HG02623 (cell line): ENCODE measurements around the gene STXBP3.

Experiments
- ATAC-seq: cut with Tn5 transposase; IDR thresholded peaks from one replicate; pipeline ENCODE4 v1.9.1; 2021; ENCODE audit warnings: moderate library complexity; ENCODE audit not compliant: unreplicated experiment

Gene STXBP3

DNA sequence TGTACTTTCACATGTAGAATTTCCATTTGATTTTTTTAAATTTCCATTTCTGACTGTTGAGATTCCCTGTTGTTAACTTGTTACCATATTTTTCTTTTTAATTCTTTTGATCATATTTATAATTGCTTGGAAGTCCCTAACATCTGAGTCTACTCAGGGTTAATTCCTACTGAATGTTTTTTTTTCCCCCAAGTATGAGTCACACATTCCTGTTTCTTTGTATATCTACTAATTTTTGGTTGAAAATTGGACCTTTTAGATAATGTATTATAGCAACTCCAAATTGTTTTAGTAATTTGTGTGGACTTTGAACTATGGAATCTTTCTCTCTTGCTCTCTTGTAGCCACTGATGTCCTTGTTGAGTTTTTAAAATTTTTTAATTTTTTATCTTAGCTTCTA is 54.6 kb downstream of the STXBP3 start:
- ATAC-seq = no peak

GRCh38 chr1:108803548-108803947 is 57.1 kb downstream of the STXBP3 start:
- no peak for ATAC-seq

DNA sequence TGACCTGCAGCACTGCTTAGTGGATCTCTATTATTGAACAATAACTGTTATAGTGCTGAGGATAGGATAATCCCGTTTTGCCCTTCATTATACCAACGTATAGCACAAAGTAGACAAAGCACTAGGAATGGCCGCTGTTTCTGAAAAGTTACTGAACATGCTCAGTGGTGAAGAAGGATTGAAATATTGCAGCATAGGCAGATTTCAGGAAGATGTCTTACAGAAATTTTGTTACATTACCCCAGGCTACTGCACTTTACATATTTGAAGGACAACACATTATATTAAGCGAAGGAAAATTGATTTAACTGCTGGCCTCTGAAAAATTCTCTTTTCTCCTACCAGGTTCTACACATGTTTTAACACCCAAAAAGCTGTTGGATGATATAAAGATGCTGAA is 62.0 kb downstream of the STXBP3 start:
- no peak for ATAC-seq

DNA sequence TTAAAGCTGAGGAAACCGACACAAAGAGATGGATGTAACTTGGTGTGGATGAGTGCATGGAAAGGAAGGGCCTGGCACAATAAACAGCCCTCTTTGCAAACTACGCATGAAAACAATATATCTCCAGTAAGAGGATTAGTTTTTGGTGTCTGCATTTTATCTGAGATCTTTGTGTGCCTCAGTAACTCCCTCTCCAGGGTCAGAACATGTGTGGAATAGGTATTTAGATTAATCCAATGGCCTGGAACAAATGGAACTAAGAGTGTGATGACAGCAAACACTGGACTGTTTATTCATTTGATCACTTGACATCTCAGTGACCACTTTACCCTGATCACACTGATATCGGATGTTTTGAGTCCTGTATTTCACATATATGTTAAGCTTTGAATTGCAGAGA is 65.1 kb downstream of the STXBP3 start:
- ATAC-seq = no peak

- ATAC-seq = no peak
Measured at GRCh38 chr1:108813326-108813725, 66.9 kb downstream of the STXBP3 start.

DNA sequence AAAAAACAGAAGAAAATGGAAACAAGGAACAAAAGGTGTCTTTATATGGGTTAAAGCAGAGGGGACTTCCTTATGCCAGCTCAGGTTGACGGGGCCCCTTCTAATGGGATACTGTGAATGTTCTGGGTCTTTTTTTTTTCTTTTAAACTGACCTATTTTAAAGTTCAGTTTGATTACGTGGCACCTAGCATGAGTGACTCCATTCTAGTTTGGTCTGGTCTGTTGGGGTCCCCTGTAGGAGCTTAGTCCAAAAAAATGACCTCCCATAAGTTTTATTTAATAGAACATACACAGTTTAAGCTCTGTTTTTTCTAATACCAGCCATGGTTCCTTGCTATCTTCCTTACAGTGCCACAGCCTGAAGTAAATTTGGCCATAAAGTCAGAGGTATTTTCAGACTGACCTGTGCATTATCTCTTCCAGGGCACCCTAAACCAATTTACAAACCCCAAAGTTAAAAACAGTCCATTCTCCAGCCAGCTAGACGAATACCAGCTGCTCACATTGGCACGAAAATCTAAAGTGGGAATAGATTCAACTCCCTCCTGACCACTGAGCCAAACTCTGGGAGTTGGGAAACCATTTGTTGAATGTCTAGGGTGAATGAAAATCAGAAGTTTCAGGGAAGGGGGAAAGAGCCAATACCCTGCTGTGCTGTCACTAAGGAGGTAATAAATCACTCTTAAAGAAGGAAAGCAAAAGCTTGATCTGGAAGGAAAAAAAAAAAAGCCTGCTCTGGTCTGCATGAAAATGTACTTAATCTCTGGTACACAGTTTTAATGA is 68.1 kb downstream of the STXBP3 start:
- ATAC-seq = no peak

- ATAC-seq = no peak
Measured at GRCh38 chr1:108815566-108815965, 69.1 kb downstream of the STXBP3 start.

- no peak for ATAC-seq
Measured at GRCh38 chr1:108816049-108816893, 69.8 kb downstream of the STXBP3 start.

DNA sequence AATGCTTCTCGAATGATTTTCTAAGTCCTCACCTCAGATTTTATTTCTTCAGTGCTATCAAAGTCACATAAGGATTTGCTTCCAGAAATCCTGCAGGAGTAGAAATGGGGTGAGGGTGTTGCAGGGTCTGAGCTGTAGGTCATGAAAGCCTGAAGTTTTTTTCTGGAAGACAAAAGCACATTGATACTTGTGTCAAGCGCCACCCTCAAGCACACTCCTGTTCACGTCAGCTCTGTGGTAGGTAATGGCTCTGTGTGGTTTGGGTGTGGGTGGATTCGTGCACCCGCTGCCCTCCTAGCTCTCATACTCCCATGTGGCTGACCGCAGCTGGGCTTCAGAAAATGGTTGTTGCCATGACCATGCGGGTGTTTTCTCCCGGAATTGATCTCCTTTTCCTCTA is 70.5 kb downstream of the STXBP3 start:
- no peak for ATAC-seq

DNA sequence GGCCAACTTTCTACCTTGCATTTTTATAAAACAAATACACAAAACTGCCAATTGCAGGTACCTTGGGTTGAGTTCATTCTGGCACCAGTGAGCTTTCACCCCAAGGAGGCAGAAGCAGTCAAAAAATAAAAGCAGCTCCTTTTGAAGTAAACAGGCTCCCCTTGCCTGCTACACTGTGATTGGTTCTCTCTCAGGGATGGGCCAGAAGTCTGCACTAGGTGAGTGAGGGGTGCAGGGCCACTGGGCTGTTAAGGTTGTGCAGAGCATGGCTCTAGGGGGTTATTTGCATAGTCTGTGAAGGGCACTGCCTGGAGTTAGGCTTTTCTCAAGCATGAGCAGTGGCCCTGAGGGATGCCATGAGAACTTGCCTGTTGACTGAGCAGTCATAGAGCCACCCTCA is 71.3 kb downstream of the STXBP3 start:
- no peak for ATAC-seq

DNA sequence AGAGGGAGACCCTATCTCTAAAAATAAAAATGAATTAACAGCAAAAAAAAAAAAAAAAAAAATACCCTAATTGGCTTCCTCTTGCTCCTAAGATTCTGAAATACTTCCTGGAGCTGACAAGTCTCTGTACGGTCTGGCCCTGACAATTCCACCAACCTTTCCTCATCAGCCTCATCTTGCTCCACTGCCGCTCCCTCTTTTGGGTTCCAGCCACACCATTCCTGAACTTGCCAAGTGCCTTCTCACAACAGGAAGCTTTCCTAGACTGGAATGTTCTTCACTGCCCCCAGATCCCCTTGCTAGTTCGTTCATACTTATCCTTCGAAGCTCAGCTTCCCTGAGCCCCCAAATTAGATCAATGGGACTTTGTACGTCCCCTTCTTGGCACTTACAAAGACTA is 73.4 kb downstream of the STXBP3 start:
- ATAC-seq = no peak

GRCh38 chr1:108823632-108824031 is 77.2 kb downstream of the STXBP3 start:
- no peak for ATAC-seq

GRCh38 chr1:108824051-108824450 is 77.6 kb downstream of the STXBP3 start:
- ATAC-seq = no peak

DNA sequence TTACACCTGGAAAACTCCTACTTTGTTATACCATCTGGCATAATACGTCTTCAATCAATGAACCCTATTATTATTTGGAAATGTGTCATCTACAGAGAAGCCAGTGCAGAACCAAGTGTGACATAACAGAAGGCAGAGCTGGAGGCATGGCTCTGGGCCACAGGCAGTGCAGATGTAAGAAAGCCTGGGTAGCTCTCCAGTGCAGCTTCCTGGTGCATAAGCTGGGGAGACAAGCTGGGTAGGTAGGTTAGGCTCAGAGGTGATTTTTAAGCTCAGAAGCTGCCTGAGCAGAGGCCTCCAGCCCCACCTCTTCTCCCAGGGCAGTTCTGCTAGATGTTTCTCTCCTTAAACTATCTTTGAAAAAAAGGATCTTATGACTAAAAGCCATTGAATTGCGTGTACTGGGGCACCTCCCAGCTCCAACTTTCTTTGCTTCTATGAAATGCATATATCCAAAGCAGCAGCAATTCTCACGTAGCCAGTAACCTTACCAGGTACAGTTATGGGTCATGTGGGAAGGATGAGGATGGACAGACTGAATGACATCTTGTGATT is 79.7 kb downstream of the STXBP3 start:
- no peak for ATAC-seq

DNA sequence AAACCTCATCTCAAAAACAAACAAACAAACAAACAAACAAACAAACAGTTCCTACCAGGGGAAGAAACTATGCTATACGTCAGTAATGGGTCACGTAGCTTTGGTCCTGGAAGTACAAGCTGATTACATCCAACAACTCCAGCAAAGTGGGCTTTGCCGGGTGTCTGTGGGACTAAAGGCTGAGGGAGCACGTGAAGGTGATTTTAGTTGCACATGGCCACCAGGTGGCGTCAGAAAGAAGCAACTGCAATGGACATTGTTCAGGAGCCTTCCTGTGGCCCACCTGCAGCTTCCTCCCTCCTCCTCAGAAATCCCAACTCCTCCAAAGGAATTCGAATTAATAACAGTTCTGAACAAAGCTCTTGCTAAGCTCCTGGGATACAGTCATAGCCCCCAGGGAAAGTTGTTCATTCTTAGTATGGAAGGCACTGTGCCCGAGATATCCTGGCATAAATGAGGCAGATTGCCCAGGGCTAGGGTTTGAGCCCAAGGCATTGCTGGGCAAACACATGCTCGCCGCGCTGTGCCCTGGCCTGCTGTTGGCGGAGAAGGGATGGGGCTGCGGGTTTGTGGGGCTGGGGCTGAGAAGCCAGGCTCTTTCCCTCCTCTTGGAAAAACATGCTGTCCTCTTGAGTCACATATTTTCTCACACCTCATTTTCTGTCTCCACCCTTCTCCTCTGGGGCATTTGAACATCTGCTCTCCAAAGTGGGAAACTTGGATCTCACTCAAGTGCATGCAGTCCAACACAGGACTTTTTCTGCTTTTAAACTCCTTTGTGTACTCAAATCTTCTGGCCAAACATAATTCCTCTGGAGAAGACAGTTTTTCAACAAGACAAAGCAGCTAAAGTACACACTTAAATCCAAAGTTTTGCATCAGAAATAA is 81.8 kb downstream of the STXBP3 start:
- no peak for ATAC-seq

DNA sequence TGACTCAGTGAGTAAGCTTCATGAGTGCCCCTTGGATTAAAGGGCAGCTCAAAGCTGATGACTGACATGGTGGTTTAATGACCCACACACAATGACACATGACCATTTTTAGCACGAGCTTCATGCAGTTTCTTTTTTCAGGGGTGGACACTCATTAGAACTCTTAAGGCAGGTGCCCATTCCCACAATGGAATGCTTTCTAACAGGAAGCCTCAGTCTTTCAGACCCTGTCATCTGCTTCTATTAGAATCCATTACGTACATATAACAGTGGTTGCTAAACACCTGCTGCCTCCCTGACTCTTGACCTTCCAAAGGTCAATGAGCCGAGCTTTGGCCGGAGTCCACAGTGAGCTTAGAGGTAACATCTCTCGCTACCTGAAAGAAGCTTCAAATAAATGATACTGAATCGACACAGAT is 83.0 kb downstream of the STXBP3 start:
- ATAC-seq = no peak

- ATAC-seq = no peak
Measured at GRCh38 chr1:108830119-108831008, 83.9 kb downstream of the STXBP3 start.

- ATAC-seq = no peak
Measured at GRCh38 chr1:108831225-108831624, 84.8 kb downstream of the STXBP3 start.

DNA sequence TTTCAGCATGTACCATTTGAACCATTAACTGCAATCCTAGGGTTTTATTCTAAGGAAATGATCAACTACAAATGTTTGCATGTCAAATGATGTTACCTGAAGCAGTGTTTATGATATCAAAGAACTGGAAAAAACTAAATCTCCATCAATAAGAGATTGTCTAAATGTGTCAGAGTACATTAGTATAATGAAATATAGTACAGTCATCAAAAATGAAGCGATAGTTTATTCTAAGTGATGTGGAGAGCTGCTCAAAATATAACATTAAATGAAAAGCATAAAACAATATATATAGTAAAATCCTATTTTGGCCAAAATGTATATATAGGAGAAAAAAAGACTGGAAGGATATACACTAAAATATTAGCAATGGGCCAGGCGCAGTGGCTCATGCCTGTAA is 86.5 kb downstream of the STXBP3 start:
- ATAC-seq = no peak

GRCh38 chr1:108841703-108842102 is 95.2 kb downstream of the STXBP3 start:
- ATAC-seq = no peak
